ENCODE measurements around the gene PDE4B.

- no peak for TF ChIP-seq CTCF (IDR thresholded peaks at IDR 0.05; ENCODE audit: low read depth, low read length)
- no peak for TF ChIP-seq EZH2phosphoT487 (IDR thresholded peaks at IDR 0.05; ENCODE audit: low read depth)
Measured at GRCh38 chr1:65818966-65819365, 26.3 kb downstream of the PDE4B start.
